Right atrium auricular region (tissue), 2 donors: ENCODE data around the gene HDAC9. TPM values are rescaled to one million over a fixed set of nuclear protein-coding genes. Genes with fewer than 3 reads are reported as not detected.

Source experiments
- DNase-seq: peaks from one replicate; pipeline ENCODE4 v3.0.0-alpha.2; 2019; ENCODE audit warnings: low spot score
- H3K27ac ChIP-seq, 2 donors: fragments of 200-600 bp; sonication (generic); 1 replicate in 1 of 2; 2 replicates in 1 of 2; pipeline ENCODE4 v1.5.1; 2016 to 2019
- H3K27me3 ChIP-seq, 2 donors: fragments of 200-600 bp; sonication (generic); one replicate each; pipeline versions ENCODE4 v1.5.1 to v1.6.0; 2017 to 2019
- H3K36me3 ChIP-seq: fragments of 200-600 bp; sonication (generic); one replicate; pipeline ENCODE4 v1.5.1; 2016
- H3K4me1 ChIP-seq, 2 donors: fragments of 200-600 bp; sonication (generic); one replicate each; pipeline versions ENCODE4 v1.5.1 to v1.6.0; 2017 to 2019
- H3K4me3 ChIP-seq, 2 donors: fragments of 200-600 bp; sonication (generic); 1 replicate in 1 of 2; 2 replicates in 1 of 2; pipeline ENCODE4 v1.5.1; 2017 to 2019; ENCODE audit warnings: mild to moderate bottlenecking in 1 of 2, moderate library complexity in 1 of 2
- H3K9me3 ChIP-seq, 2 donors: fragments of 200-600 bp; sonication (generic); one replicate each; pipeline ENCODE4 v1.5.1; 2019
- total RNA-seq, 2 donors: library from RNA; depleted of rRNA; stranded (reverse); fragments of >200 nt; gene quantifications; one replicate each; pipeline ENCODE4 v1.1.0, GENCODE V29; 2016
- TF ChIP-seq, protein P1 (sequence below), 2 donors: fragments of 200-600 bp; sonication (generic); IDR thresholded peaks; one replicate each; pipeline ENCODE4 v1.5.1; 2019; ENCODE audit warnings: antibody characterized with exemption in 2 of 2

HDAC9 gene
- total RNA-seq, 2 donors from 2014 or later = 16.6 to 28.0 TPM

DNA sequence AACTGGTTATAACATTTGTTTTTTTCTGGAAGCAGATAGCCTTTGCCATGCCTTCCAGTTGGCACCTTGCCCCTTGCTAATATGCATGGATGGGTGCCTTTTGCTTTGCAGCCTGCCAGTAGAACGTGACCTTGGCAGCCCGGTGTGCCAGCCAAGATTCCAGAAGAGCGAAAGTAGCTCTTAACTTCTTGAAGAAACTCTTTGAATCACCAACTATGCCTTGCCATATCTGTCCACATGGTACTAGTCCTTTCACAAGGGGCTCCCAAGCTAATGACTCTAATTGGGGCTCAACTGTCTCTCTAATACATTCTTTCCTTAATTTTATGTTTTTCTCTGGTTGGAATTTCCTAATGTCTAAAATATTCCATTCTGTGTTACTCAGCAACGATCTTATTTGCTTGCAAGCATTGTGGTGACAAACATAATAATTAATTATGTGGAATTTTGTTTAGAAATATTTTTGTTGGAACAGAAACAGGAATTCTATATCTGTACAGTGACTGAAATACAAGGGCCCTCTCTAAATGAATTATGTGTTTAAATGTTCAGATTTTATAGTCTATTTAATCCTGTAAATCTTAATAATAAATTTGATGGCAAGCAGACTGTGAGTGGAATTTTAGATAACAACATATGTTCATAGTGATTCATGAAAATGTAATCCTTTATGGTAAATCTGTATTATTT lies 45.8 kb downstream of the HDAC9 start:
- no peaks in the 10 kb centered on the region for H3K9me3 ChIP-seq
- TF ChIP-seq, protein P1, sequence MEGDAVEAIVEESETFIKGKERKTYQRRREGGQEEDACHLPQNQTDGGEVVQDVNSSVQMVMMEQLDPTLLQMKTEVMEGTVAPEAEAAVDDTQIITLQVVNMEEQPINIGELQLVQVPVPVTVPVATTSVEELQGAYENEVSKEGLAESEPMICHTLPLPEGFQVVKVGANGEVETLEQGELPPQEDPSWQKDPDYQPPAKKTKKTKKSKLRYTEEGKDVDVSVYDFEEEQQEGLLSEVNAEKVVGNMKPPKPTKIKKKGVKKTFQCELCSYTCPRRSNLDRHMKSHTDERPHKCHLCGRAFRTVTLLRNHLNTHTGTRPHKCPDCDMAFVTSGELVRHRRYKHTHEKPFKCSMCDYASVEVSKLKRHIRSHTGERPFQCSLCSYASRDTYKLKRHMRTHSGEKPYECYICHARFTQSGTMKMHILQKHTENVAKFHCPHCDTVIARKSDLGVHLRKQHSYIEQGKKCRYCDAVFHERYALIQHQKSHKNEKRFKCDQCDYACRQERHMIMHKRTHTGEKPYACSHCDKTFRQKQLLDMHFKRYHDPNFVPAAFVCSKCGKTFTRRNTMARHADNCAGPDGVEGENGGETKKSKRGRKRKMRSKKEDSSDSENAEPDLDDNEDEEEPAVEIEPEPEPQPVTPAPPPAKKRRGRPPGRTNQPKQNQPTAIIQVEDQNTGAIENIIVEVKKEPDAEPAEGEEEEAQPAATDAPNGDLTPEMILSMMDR (IDR thresholded peaks at IDR 0.05) = no peak
- no peaks in the 10 kb centered on the region for H3K36me3 ChIP-seq
- no peak for DNase-seq
- peaks cover 0 to 20% of the 10 kb centered on the region in 2 donors for H3K4me1 ChIP-seq
- H3K4me3 ChIP-seq = no peak overlapping the region
- H3K27ac ChIP-seq = peak overlapping the region in 1 of 2 donors; percentile 61
- no peaks in the 10 kb centered on the region for H3K27me3 ChIP-seq

DNA sequence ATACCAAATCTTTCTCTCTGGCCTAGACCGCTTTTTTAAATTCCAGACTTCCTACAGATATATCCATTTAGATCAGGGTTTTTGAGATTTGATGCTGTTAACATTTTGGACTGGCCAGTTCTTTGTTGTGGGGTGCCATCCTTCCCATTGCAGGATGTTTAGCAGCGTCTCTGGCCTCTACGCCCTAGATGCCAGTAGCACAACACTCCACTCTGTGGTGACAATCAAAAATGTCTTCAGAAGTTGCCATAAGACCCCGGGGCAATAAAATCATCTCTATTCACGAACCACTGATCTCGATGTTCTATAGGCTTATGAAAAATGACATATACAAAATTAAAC lies 46.3 kb downstream of the HDAC9 start:
- Histone ChIP-seq H3K36me3 (no peaks in the 10 kb centered on the region), H3K27ac (peak overlapping the region in 1 of 2 donors; percentile 61), H3K4me3 (no peak overlapping the region), H3K9me3 (no peaks in the 10 kb centered on the region), H3K27me3 (no peaks in the 10 kb centered on the region), H3K4me1 (peaks cover 0 to 20% of the 10 kb centered on the region in 2 donors)
- DNase-seq = no peak
- TF ChIP-seq, protein P1 (IDR thresholded peaks at IDR 0.05) = no peak

DNA sequence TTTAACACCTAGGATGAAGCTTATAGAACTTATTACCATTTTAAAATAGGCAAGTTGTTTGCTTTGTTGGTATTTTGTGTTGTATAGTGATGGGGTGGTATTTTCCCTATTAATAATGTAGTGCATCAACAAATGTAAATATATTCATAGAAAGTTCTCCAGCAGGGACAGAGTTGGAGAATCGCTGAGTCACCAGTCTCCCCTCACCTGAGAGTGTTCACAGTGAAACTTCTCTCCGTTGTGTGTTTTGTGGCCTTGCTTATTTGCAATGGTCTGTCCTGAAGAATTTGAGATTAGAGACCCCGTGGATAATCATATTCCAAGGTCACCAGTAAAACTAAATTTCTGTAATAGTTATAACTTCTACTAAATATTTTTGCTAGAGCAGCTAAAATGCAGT lies 51.0 kb downstream of the HDAC9 start:
- H3K27ac ChIP-seq = no peak overlapping the region
- H3K4me1 ChIP-seq = no peaks in the 10 kb centered on the region
- no peak overlapping the region for H3K4me3 ChIP-seq
- H3K36me3 ChIP-seq = no peaks in the 10 kb centered on the region
- H3K9me3 ChIP-seq = no peaks in the 10 kb centered on the region
- H3K27me3 ChIP-seq = no peaks in the 10 kb centered on the region
- no peak for DNase-seq
- TF ChIP-seq, protein P1 (IDR thresholded peaks at IDR 0.05) = no peak

DNA sequence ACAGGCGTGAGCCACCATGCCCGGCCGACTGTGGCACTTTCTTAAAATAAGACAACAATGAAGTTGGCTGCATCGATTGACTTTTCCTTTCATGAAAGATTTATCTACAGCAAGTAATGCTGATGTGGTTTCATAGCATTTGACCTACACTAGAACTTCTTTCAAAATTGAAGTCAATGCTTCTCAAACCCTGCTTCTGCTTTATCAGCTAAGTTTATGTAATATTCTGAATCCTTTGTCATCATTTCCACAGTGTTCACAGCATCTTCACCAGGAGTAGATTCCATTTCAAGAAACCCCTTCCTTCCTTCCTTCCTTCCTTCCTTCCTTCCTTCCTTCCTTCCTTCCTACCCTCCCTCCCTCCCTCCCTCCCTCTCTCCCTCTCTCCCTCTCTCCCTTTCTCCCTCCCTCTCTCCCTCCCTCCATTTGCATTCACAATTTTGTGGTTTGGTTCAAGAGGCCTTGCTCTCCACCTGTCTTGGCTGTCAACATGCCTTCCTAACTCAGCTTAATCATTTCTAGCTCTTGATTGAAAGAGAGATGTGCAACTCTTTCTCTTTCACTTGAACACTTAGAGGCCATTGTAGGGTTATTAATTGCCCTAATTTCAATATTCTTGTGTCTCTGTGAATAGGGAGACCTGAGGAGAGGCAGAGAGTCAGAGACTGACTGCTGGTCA lies 52.1 kb downstream of the HDAC9 start:
- Histone ChIP-seq H3K27me3 (no peaks in the 10 kb centered on the region), H3K4me3 (no peak overlapping the region), H3K9me3 (no peaks in the 10 kb centered on the region), H3K4me1 (peaks cover 0 to 6% of the 10 kb centered on the region in 2 donors), H3K27ac (no peak overlapping the region), H3K36me3 (no peaks in the 10 kb centered on the region)
- no peak for DNase-seq
- TF ChIP-seq, protein P1 (IDR thresholded peaks at IDR 0.05) = no peak

DNA sequence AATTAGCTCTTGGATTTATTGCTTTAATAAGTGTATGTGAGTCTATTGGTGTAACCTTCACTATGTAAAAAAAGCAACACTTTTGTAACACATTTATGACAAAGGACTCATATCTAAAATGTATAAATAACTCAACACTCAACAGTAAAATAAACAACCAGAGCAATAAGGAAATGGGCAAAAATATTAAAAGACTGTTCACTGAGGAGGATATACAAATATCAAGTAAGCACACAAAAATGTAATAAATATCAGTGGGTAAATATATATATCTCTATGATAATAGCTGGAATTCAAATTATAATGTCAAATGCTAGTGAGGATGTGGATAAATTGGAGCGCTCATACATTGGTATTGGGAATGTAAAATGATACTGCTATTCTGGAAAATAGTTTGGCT lies 53.0 kb downstream of the HDAC9 start:
- no peak overlapping the region for H3K4me3 ChIP-seq
- DNase-seq = no peak
- peaks cover 0 to 10% of the 10 kb centered on the region in 2 donors for H3K4me1 ChIP-seq
- H3K36me3 ChIP-seq = no peaks in the 10 kb centered on the region
- TF ChIP-seq, protein P1 (IDR thresholded peaks at IDR 0.05) = no peak
- H3K9me3 ChIP-seq = no peaks in the 10 kb centered on the region
- no peak overlapping the region for H3K27ac ChIP-seq
- H3K27me3 ChIP-seq = no peaks in the 10 kb centered on the region
